Endothelial cell of umbilical vein (primary cell): ENCODE data around the gene DCAF4. TPM values are rescaled to one million over a fixed set of nuclear protein-coding genes. Genes with fewer than 3 reads are reported as not detected.

Experiments used
- BruUV-seq: library from RNA; stranded (reverse); fragments of 400-500 nt; replicated peaks from 2 replicates; lab custom pipeline; 2021; lab: Mats Ljungman, UMichigan
- CTCF ChIA-PET: fragments of 300-600, 350-600 bp; sonication (Branson Sonifier 250); formaldehyde crosslinking; loops from one replicate; lab custom pipeline; 2021; ENCODE audit warnings: antibody characterized with exemption, inconsistent platforms; lab: Charles Lee
- POLR2A ChIA-PET: fragments of 300-600, 350-600 bp; sonication (Branson Sonifier 250); formaldehyde crosslinking; loops from one replicate; lab custom pipeline; 2021; ENCODE audit warnings: antibody characterized with exemption, inconsistent platforms; lab: Charles Lee
- DNase-seq: peaks from one replicate; pipeline ENCODE4 v3.0.0-alpha.2; 2011; ENCODE audit warnings: low read depth, low spot score
- FAIRE-seq: peaks from 2 replicates; lab custom pipeline; 2011; peaks lifted over from hg19 to GRCh38; lab: Jason Lieb, UNC
- H2AFZ ChIP-seq: 2 replicates; pipeline ENCODE4 v1.6.0; 2012; ENCODE audit warnings: low read depth, low read length, control low read depth, inconsistent platforms
- H3K27ac ChIP-seq: 2 replicates; pipeline ENCODE4 v1.5.1; 2011; ENCODE audit warnings: low read depth, mild to moderate bottlenecking, control low read depth, low read length, moderate library complexity; ENCODE audit not compliant: insufficient read depth
- H3K27me3 ChIP-seq, 2 experiments: 2 replicates each; pipeline versions ENCODE4 v1.6.0 to v1.6.1; 2011; ENCODE audit warnings: low read length in 2 of 2, mixed read lengths in 1 of 2; ENCODE audit not compliant: control insufficient read depth in 2 of 2, insufficient read depth in 2 of 2
- H3K36me3 ChIP-seq, 2 experiments: 2 replicates in 1 of 2; 3 replicates in 1 of 2; pipeline ENCODE4 v1.5.1; 2011; ENCODE audit warnings: low read length in 2 of 2, mild to moderate bottlenecking in 1 of 2, moderate library complexity in 1 of 2; ENCODE audit not compliant: control insufficient read depth in 2 of 2, insufficient read depth in 2 of 2; ENCODE audit errors: extremely low read depth in 1 of 2
- H3K4me1 ChIP-seq: 3 replicates; pipeline ENCODE4 v1.5.1; 2011; ENCODE audit warnings: mild to moderate bottlenecking, low read length; ENCODE audit not compliant: control insufficient read depth, insufficient read depth; ENCODE audit errors: extremely low read depth
- H3K4me2 ChIP-seq: 2 replicates; pipeline ENCODE4 v1.6.1; 2011; ENCODE audit warnings: low read length, control low read depth, mixed read lengths; ENCODE audit not compliant: insufficient read depth
- H3K4me3 ChIP-seq, 3 experiments: fragments of 200-600 bp in 1 of 3; sonication (generic), shearing (Covaris generic) in 1 of 3; replicated peaks in 1 of 3; 2 replicates each; pipeline ENCODE4 v1.5.1; 2011 to 2016; ENCODE audit warnings: control low read depth in 3 of 3, low read length in 3 of 3, mild to moderate bottlenecking in 2 of 3, inconsistent platforms in 1 of 3, low read depth in 1 of 3, moderate library complexity in 1 of 3; ENCODE audit not compliant: insufficient read depth in 1 of 3
- H3K79me2 ChIP-seq: 2 replicates; pipeline ENCODE4 v1.6.0; 2012; ENCODE audit warnings: low read length, inconsistent platforms; ENCODE audit not compliant: control insufficient read depth, insufficient read depth
- H3K9ac ChIP-seq: replicated peaks from 2 replicates; pipeline ENCODE3; 2011; ENCODE audit warnings: low read length, control low read depth; ENCODE audit not compliant: insufficient read depth; ENCODE audit errors: extremely low read depth
- H3K9me1 ChIP-seq: replicated peaks from 3 replicates; pipeline ENCODE4 v1.6.0; 2011; ENCODE audit warnings: mild to moderate bottlenecking, low read length; ENCODE audit not compliant: control insufficient read depth, insufficient read depth; ENCODE audit errors: extremely low read depth
- H3K9me3 ChIP-seq: replicated peaks from 2 replicates; pipeline ENCODE4 v1.5.1; 2012; ENCODE audit warnings: low read length, inconsistent platforms; ENCODE audit not compliant: control insufficient read depth, insufficient read depth
- H4K20me1 ChIP-seq: replicated peaks from 2 replicates; pipeline ENCODE3; 2011; ENCODE audit warnings: mild to moderate bottlenecking, low read length; ENCODE audit not compliant: control insufficient read depth, insufficient read depth; ENCODE audit errors: extremely low read depth
- EZH2 ChIP-seq: IDR thresholded peaks from 2 replicates; pipeline ENCODE4 v1.6.1; 2012; ENCODE audit warnings: borderline replicate concordance, low read depth, mild to moderate bottlenecking, moderate library complexity, low read length, inconsistent platforms; ENCODE audit not compliant: severe bottlenecking
- FOS ChIP-seq: IDR thresholded peaks from 2 replicates; pipeline ENCODE4 v1.6.1; 2011; ENCODE audit warnings: mild to moderate bottlenecking, low read length, moderate library complexity, borderline replicate concordance; ENCODE audit not compliant: insufficient read depth
- GATA2 ChIP-seq: IDR thresholded peaks from 2 replicates; pipeline ENCODE4 v1.7.0; 2011; ENCODE audit warnings: low read depth, mild to moderate bottlenecking, moderate library complexity, mixed read lengths, low read length; ENCODE audit not compliant: insufficient read length, insufficient read depth
- JUN ChIP-seq: IDR thresholded peaks from 2 replicates; pipeline ENCODE4 v1.6.1; 2011; ENCODE audit warnings: borderline replicate concordance, low read depth; ENCODE audit not compliant: insufficient read length, insufficient read depth
- MYC ChIP-seq: IDR thresholded peaks from one replicate; pipeline ENCODE4 v1.6.1; 2011; ENCODE audit warnings: mild to moderate bottlenecking, low read depth, low read length
- POLR2A ChIP-seq: IDR thresholded peaks from 2 replicates; pipeline ENCODE4 v1.6.1; 2012; ENCODE audit warnings: low read depth, mild to moderate bottlenecking, control low read depth, low read length
- POLR2AphosphoS5 ChIP-seq: IDR thresholded peaks from 2 replicates; pipeline ENCODE4 v1.6.1; 2012; ENCODE audit warnings: low read depth, mild to moderate bottlenecking, control low read depth, low read length, moderate library complexity; ENCODE audit not compliant: insufficient read depth
- dilution Hi-C: fragments of 300-500 bp; cut with MboI; formaldehyde crosslinking; loops from one replicate; pipeline ENCODE4 v1.15.0; 2019; ENCODE audit warnings: low sequenced_read_pairs; ENCODE audit not compliant: extremely low pct_ligation_motif_present
- intact Hi-C: fragments of 100-400 bp; cut with micrococcal nuclease; formaldehyde crosslinking; loops from one replicate; pipeline ENCODE4 v1.10.0; 2022
- polyA plus RNA-seq, 4 experiments: library from polyadenylated mRNA; depleted of rRNA in 3 of 4; stranded (reverse) in 3 of 4; unstranded in 1 of 4; fragments of >200 nt; gene quantifications; 2 replicates each; pipeline versions ENCODE4 v1.2.1 to v1.2.3, GENCODE V29; 2011 to 2012; ENCODE audit warnings: missing spikeins in 1 of 4
- total RNA-seq: library from RNA; stranded (reverse); gene quantifications from 2 replicates; pipeline ENCODE4 v1.2.3, GENCODE V29; 2021
- TF ChIP-seq, protein P1 (sequence below): IDR thresholded peaks from 2 replicates; pipeline ENCODE4 v1.6.1; 2011; ENCODE audit not compliant: insufficient read depth, insufficient read length
- TF ChIP-seq, protein P2 (sequence below), 2 donors: IDR thresholded peaks; 1 replicate in 1 of 2; 2 replicates in 1 of 2; pipeline ENCODE4 v1.5.1; 2011; ENCODE audit warnings: low read length in 2 of 2, mild to moderate bottlenecking in 2 of 2, moderate library complexity in 2 of 2, control low read depth in 1 of 2, inconsistent platforms in 1 of 2, low read depth in 1 of 2; ENCODE audit not compliant: insufficient read depth in 1 of 2; ENCODE audit errors: extremely low read depth in 1 of 2

The DCAF4 gene
- total and polyA plus RNA-seq, 2 donors (not counting 3 experiments of a cell fraction or from before 2014, with no cell fraction given): 8.6 to 15.8 TPM

DNA sequence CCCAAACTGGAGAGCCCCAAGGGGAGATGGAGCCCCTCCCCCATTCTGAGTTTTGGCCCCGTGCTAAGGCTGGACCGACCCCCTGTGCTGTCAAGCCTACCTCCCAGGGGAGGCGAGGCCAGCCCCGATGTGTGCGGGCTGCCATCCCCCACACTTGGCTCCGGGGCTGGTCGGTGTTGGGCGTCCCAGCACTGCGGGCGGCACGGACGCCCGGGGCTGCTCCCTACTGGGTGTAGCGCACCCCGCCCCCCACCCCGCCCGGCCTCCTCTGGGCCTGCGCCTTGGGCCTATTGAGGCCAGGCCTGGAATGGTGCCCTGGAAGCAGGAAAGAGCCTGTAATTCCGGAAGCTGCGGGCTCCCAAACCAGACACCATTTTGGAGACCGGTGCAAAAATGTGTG lies 2.6 kb downstream of the DCAF4 start:
- no peak overlapping the region for H2AFZ ChIP-seq
- FAIRE-seq (no peak), DNase-seq (no peak)
- H3K79me2 ChIP-seq: no peaks in the 10 kb centered on the region
- no peaks in the 10 kb centered on the region for H3K9me3 ChIP-seq
- H3K36me3 ChIP-seq: no peaks in the 10 kb centered on the region
- no peaks in the 10 kb centered on the region for H3K9me1 ChIP-seq
- dilution Hi-C loops (no loop called here), intact Hi-C loops (no loop called here)
- H3K27me3 ChIP-seq: no peaks in the 10 kb centered on the region
- BruUV-seq: no TSS peak
- H3K4me3 ChIP-seq: no peak overlapping the region
- H3K27ac ChIP-seq: no peak overlapping the region
- no peak overlapping the region for H3K9ac ChIP-seq
- ChIA-PET POLR2A (no interaction called here), CTCF (interaction anchor here (0.7 to 5.2 kb wide), 3 partner anchors 8 to 415 kb away, joined by 3 to 31 read pairs (median 5); no protein-coding TSS in a partner anchor)
- H3K4me2 ChIP-seq: no peak overlapping the region
- no peak for TF ChIP-seq EZH2
- TF ChIP-seq, protein P1, sequence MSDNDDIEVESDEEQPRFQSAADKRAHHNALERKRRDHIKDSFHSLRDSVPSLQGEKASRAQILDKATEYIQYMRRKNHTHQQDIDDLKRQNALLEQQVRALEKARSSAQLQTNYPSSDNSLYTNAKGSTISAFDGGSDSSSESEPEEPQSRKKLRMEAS: no peak
- TF ChIP-seq JUN: no peak
- TF ChIP-seq, protein P2, sequence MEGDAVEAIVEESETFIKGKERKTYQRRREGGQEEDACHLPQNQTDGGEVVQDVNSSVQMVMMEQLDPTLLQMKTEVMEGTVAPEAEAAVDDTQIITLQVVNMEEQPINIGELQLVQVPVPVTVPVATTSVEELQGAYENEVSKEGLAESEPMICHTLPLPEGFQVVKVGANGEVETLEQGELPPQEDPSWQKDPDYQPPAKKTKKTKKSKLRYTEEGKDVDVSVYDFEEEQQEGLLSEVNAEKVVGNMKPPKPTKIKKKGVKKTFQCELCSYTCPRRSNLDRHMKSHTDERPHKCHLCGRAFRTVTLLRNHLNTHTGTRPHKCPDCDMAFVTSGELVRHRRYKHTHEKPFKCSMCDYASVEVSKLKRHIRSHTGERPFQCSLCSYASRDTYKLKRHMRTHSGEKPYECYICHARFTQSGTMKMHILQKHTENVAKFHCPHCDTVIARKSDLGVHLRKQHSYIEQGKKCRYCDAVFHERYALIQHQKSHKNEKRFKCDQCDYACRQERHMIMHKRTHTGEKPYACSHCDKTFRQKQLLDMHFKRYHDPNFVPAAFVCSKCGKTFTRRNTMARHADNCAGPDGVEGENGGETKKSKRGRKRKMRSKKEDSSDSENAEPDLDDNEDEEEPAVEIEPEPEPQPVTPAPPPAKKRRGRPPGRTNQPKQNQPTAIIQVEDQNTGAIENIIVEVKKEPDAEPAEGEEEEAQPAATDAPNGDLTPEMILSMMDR (IDR thresholded peaks at IDR 0.05; ENCODE audit: extremely low read depth in 1 of 2, insufficient read depth in 1 of 2, low read depth in 1 of 2, low read length in 2 of 2): no peak
- no peak for TF ChIP-seq GATA2
- TF ChIP-seq POLR2A: no peak
- no peak for TF ChIP-seq MYC
- TF ChIP-seq FOS: no peak
- no peak for TF ChIP-seq POLR2AphosphoS5
- peaks cover 10% of the 10 kb centered on the region for H3K4me1 ChIP-seq
- H4K20me1 ChIP-seq: no peaks in the 10 kb centered on the region
